NCI-H510A treated with DMSO at 0.1 percent for 48 hours (cell line): ENCODE data around the gene ANO10.
"Not testable (repeated sequence)": the region's sequence is repeated elsewhere in the genome, so short reads cannot be mapped to it uniquely, and the experiment has no call there.

Experiments
- DNase-seq: peaks from one replicate; lab custom pipeline; 2025; lab: John Stamatoyannopoulos, UW

The ANO10 gene

GRCh38 chr3:43521941-43522340, 99.9 kb downstream of the ANO10 start:
- DNase-seq: no peak

GRCh38 chr3:43518515-43518914, 103.3 kb downstream of the ANO10 start:
- DNase-seq: not testable (repeated sequence)

DNA sequence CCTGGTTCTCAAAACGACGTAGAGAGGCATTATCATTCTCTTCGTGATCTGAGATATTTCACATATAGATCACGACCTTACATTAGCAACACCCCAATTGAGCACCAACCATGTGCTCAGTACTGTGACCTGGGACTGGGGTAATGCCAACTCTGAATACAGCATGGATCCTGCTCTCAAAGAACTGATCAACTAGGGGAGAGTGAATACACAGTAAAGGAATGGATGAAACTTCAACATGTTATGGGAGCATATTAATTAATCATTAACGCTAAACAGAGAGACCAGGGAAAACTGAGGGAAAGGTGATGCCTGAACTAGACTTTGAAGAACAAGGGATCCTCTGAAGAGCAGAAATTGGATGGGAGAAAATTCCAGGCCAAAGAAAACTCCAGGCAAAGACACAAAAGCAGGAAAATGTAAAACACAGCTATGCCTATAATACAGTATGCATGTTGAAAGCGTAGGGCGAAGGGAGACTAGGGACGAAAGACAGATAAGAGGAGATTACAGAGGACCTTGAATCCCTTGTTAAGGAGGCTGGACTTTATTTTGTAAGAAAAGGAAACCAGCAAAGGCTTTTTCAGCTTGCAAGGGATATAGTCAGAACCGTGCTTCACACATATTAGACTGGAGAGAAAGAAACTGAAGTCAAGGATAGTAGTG, 105.7 kb downstream of the ANO10 start:
- DNase-seq: no peak

GRCh38 chr3:43515208-43515917, 106.4 kb downstream of the ANO10 start:
- no peak for DNase-seq

GRCh38 chr3:43512754-43513404, 108.9 kb downstream of the ANO10 start:
- no peak for DNase-seq

DNA sequence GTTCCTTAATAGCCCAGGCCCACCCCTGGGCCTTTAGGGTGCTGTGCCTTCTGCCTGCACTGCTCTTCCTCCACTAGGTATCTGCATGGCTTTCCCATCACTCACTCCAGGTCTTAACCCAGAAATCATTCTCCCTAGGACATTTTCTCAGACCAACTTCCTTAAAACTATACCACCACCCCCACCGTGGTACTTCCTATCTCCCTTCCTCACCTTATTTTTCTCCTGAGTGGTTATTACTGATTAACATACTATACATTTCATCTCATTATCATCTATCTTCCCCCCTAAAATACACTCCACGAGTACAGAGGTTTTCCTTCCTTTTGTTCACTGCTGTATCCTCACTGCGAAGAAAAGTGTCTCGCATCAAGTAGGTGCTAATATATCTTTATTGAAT, 115.2 kb downstream of the ANO10 start:
- DNase-seq: no peak

DNA sequence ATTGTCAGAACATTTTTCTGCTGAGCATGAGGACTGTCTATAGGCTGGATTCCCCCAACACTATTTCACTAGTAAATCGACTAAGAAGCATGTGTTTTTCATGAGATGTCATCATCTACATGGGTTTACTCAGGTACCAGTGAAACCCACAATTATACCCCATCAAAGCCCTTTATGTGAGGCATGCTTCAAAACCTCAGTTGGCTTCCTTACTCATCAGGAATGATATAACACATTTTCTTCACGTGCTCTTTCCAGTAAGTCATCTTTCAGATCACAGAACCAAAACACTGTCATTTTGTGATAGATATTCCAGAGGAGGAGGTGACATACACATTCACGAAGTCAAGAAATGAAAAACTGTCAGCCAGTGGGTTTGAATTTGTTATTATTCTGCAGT, 116.5 kb downstream of the ANO10 start:
- no peak for DNase-seq

DNA sequence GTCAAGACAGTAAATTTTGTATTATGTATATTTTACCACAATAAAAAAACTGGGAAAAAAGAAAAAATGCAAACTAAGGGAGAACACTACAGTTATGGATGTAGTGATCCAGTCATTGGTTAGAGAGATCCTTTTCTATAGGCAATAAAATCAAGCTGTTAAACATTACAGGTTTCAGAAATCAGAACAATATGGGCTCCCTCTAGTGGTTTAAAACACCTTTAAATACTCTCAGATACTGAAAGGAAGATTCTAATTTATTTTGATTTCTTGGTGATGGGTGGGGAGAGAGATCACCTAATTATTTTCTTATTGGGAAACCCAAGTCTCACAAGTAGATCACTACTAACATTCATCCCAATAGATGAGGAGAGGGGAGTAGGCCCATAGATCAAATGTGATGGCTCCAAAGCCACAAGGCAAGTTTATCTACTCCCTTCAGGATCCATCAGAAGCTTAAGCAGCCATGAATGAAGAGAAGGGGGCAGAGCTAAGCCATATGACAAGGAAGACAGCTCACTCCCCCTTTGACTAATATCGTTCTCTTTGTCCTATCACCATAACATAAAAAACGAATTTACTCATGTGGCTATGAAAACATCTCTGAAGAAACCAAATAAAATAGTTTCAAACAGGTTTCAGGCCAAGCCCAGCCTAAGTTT, 118.6 kb downstream of the ANO10 start:
- DNase-seq: peak; percentile 22

- no peak for DNase-seq
These were observed 122.6 kb downstream of the ANO10 start for GRCh38 chr3:43499256-43499655.

DNA sequence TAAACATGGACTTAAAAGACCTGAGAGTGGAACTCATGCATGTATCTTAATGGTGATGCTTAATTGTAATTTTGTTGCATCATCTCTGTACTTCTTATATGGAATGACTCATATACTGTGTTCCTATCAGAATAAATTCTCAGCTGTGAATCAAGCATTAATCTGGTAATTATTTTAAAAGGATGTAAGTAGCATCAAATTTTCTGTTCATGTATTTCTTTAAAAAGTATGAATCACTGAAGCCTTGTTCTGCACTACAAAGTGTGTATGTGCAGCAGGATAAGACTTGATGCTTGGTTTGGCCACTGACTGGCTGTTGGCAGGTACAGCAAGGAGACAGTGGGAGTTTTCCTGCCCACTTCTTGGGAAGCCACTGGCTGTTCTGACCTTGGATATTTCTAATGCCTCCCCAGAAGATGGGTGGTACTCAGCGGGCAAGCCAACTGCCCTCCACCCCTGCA, 123.9 kb downstream of the ANO10 start:
- no peak for DNase-seq

DNA sequence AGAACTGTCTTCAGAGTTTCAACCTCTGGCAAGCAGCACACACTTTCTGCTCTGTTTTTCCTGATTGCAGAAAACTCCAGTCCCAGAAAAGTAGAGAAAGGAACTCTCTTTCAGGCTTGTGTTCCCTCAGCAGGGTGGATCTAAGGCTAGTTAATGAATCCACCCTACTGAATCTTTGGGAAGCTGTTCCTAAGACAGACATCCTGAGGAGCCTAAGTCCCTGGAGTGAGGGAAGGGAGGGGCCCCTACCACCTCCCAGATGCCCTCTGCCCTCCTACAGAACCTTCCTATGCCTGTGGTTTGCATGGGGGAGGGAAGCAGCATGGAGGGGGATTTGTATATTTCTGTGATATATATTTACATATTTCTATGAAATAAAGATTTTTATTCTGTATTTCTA, 124.4 kb downstream of the ANO10 start:
- no peak for DNase-seq

- DNase-seq: no peak
These were observed 125.0 kb downstream of the ANO10 start for GRCh38 chr3:43496740-43497375.

DNA sequence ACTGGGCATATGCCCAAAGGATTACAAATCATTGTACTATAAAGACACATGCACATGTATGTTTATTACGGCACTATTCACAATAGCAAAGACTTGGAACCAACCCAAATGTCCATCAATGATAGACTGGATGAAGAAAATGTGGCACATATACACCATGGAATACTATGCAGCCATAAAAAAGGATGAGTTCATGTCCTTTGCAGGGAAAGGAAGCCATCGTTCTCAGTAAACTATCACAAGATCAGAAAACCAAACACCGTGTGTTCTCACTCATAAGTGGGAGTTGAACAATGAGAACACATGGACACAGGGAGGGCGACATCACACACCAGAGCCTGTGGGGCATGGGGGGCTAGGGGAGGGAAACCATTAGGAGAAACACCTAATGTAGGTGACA, 128.9 kb downstream of the ANO10 start:
- DNase-seq: not testable (repeated sequence)

DNA sequence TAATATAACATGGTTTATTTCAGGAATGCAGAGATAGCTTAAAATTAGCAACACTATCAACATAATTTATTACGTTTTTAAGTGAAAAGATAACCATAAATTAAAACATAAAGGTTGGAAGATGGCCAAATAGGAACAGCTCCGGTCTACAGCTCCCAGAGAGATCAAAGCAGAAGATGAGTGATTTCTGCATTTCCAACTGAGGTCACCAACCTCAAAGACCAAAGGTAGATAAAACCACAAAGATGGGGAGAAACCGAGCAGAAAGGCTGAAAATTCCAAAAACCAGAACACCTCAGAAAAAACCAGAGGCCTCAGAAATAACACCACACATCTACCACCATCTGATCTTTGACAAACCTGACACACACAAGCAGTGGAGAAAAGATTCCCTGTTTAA, 130.0 kb downstream of the ANO10 start:
- DNase-seq: not testable (repeated sequence)

GRCh38 chr3:43490640-43491185, 131.1 kb downstream of the ANO10 start:
- DNase-seq: no peak

- DNase-seq: no peak
These were observed 131.9 kb downstream of the ANO10 start for GRCh38 chr3:43489930-43490329.

- no peak for DNase-seq
These were observed 135.9 kb downstream of the ANO10 start for GRCh38 chr3:43485931-43486330.

DNA sequence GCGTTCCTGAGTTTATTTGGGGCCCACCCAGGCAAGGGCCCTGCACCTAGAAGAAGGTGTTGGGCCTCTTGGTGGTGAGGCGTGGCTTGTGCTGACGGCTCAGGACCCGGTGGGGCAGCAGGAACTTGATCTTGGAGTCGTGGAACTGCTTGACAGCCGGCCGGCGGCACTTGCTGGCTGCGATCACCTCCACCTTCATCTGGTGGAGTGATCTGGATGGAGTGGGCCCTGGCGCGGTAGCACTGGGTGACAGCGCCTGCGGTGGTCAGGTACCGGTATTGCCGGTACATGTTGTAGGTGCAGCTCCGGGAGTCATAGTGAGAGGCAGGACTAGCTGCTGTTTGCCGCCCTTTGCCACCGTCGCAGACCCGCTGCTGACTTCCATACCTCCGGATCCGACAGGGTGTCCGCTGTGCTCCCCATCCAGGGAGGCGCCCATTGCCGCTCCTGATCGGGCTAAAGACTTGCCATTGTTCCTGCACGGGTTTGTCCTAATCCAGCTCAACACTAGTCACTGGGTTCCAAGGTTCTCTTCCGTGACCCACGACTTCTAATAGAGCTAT, 136.8 kb downstream of the ANO10 start:
- no peak for DNase-seq

GRCh38 chr3:43481375-43481774, 140.4 kb downstream of the ANO10 start:
- no peak for DNase-seq

DNA sequence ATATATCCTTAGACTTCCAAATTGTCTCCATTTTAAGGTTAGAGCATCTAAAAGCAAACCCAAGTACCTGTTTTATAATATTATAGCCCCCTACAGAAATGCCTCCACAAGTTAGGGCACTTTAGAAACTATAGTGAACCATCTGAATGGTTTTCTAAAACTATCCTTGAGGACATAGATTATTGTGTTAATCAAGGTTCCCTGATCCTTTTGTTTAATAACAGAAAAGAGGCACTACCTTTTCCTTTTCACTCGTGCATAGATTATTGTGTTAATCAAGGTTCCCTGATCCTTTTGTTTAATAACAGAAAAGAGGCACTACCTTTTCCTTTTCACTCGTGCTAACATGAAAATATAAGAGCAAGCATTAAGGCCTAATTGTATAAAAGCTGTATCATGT, 143.0 kb downstream of the ANO10 start:
- not testable (repeated sequence) for DNase-seq

DNA sequence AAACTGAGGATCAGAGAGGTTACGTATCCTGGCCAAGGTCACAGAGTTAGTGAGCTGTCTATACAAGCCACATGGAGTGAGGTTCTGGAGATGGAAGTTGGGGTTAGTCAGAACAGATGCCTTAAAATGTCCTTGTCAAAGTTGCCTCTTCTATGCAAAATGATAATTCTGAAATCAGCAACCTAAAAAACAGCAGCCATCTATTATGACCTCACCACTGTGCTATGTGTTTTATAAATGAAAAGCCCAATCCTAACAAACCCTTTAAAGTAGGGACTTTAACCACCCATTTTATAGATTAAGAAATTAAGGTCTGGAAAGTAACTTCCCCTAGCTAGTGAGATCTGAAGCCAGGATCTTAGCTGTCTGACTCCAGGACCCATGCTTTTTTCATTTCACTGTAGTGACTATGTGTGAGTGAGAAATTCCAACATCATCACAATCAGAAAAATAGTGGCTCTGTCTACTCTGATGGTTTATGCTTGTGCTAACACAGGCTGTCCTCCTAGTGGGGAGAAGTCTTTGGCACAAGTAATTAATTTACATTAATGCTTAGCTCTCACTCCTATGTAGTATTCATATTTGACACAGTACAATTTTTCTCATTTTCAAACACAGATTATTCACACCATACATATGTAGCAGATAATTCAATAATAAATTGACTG, 143.6 kb downstream of the ANO10 start:
- no peak for DNase-seq
